Gastroesophageal sphincter (tissue), 4 donors: Measurements from ENCODE around the gene SLX9. TPM values are rescaled to one million over a fixed set of nuclear protein-coding genes. Genes with fewer than 3 reads are reported as not detected.

Experiments
- ATAC-seq: fragments of 150-250 bp; one replicate; pipeline ENCODE4 v1.9.1; 2016; ENCODE audit warnings: mild to moderate bottlenecking, moderate library complexity
- H3K27ac ChIP-seq, 4 donors: fragments of 200-600 bp; sonication (generic) in 3 of 4; 1 replicate in 3 of 4; 2 replicates in 1 of 4; pipeline ENCODE4 v1.5.1; 2016 to 2019
- H3K27me3 ChIP-seq: fragments of 200-600 bp; sonication (generic); one replicate; pipeline ENCODE4 v1.5.1; 2019
- H3K36me3 ChIP-seq, 2 donors: fragments of 200-600 bp; sonication (generic); one replicate each; pipeline ENCODE4 v1.5.1; 2019; ENCODE audit warnings: control low read depth in 1 of 2
- H3K4me1 ChIP-seq, 3 donors: fragments of 200-600 bp; sonication (generic); 1 replicate in 2 of 3; 2 replicates in 1 of 3; pipeline ENCODE4 v1.5.1; 2016 to 2019; ENCODE audit warnings: control low read depth in 2 of 3
- H3K4me3 ChIP-seq, 2 donors: fragments of 200-600 bp; sonication (generic); one replicate each; pipeline ENCODE4 v1.5.1; 2019; ENCODE audit warnings: mild to moderate bottlenecking in 1 of 2, moderate library complexity in 1 of 2
- H3K9me3 ChIP-seq, 3 donors: fragments of 200-600 bp; sonication (generic); one replicate each; pipeline ENCODE4 v1.5.1; 2017 to 2019; ENCODE audit warnings: control low read depth in 2 of 3
- EP300 ChIP-seq: sonication (generic); formaldehyde crosslinking; IDR thresholded peaks from one replicate; pipeline ENCODE4 v1.6.1; 2017; ENCODE audit warnings: antibody characterized with exemption, mild to moderate bottlenecking
- POLR2A ChIP-seq, 2 donors: fragments of 450-650 bp; IDR thresholded peaks; one replicate each; pipeline ENCODE4 v1.6.1; 2017; ENCODE audit warnings: antibody characterized with exemption in 2 of 2, mild to moderate bottlenecking in 2 of 2, moderate library complexity in 1 of 2
- POLR2AphosphoS5 ChIP-seq: sonication (generic); formaldehyde crosslinking; IDR thresholded peaks from one replicate; pipeline ENCODE4 v1.6.1; 2017; ENCODE audit warnings: antibody characterized with exemption
- WGBS, 2 donors: methylation state at CpG; one replicate each; pipeline ENCODE4 v1.1.5; 2018; ENCODE audit warnings: low coverage in 1 of 2; 5-methylcytosine and 5-hydroxymethylcytosine counted together
- total RNA-seq, 4 donors: library from RNA; depleted of rRNA; stranded (reverse); fragments of >200 nt; gene quantifications; one replicate each; pipeline ENCODE4 v1.1.0, GENCODE V29; 2016
- TF ChIP-seq, protein P1 (sequence below), 4 experiments: fragments of 200-600 bp in 2 of 4; fragments of 450-650 bp in 2 of 4; sonication (generic) in 1 of 4; IDR thresholded peaks; one replicate each; pipeline ENCODE4 v1.5.1; 2017 to 2019; ENCODE audit warnings: antibody characterized with exemption in 4 of 4, mild to moderate bottlenecking in 2 of 4, moderate library complexity in 2 of 4

SLX9 gene
- total RNA-seq, 4 donors from 2014 or later: 15.7 to 53.9 (median 36.4) TPM

DNA sequence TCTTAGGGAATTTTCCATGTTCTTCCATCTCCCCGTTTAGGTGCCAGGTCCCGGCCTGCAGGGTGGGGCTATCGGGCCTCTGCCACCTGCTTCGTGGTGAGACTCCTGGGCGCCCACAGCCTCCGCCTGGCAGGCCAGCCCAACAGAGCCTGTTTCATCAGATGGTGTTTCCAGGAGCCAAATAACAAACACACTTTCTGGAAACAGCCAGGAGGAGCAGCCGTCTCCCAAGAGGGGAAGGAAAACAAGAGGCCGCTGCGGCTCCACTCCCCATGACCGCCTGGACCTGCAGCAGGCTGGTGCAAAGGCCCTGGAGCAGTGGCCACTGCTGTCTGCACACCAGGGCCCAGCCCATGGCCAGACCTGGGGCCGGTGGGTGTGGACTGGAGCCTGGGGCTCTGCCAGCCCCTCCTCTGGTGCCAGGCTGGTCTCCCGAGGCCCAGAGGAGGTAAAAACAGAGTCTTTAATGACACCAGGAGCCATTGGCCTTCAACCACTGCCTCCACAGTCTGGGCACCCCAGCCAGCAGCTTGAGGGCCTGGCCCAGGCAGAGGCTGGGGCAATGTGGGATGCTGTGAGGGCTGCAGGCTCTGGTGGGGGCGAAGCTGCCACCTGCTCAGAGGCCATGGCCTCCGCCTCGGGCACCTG lies 55.0 kb downstream of the SLX9 start:
- Histone ChIP-seq H3K4me3 (no peak overlapping the region), H3K27ac (peak overlapping the region; percentile 82 to 94 (median 92)), H3K9me3 (no peaks in the 10 kb centered on the region), H3K27me3 (no peaks in the 10 kb centered on the region), H3K4me1 (peaks cover 5 to 93% (median 51%) of the 10 kb centered on the region in 3 donors), H3K36me3 (no peaks in the 10 kb centered on the region)
- peak; percentile 39 for ATAC-seq
- TF ChIP-seq, protein P1, sequence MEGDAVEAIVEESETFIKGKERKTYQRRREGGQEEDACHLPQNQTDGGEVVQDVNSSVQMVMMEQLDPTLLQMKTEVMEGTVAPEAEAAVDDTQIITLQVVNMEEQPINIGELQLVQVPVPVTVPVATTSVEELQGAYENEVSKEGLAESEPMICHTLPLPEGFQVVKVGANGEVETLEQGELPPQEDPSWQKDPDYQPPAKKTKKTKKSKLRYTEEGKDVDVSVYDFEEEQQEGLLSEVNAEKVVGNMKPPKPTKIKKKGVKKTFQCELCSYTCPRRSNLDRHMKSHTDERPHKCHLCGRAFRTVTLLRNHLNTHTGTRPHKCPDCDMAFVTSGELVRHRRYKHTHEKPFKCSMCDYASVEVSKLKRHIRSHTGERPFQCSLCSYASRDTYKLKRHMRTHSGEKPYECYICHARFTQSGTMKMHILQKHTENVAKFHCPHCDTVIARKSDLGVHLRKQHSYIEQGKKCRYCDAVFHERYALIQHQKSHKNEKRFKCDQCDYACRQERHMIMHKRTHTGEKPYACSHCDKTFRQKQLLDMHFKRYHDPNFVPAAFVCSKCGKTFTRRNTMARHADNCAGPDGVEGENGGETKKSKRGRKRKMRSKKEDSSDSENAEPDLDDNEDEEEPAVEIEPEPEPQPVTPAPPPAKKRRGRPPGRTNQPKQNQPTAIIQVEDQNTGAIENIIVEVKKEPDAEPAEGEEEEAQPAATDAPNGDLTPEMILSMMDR (IDR thresholded peaks at IDR 0.05): peak in 2 of 4 experiments; percentile 29 to 41
- TF ChIP-seq EP300 (no peak), POLR2AphosphoS5 (peak; percentile 58)
- 55% methylated on average over 7 of the region's 15 CpGs; no CpG with 5 or more reads in 1 of the 2 donors for WGBS, 2 donors

DNA sequence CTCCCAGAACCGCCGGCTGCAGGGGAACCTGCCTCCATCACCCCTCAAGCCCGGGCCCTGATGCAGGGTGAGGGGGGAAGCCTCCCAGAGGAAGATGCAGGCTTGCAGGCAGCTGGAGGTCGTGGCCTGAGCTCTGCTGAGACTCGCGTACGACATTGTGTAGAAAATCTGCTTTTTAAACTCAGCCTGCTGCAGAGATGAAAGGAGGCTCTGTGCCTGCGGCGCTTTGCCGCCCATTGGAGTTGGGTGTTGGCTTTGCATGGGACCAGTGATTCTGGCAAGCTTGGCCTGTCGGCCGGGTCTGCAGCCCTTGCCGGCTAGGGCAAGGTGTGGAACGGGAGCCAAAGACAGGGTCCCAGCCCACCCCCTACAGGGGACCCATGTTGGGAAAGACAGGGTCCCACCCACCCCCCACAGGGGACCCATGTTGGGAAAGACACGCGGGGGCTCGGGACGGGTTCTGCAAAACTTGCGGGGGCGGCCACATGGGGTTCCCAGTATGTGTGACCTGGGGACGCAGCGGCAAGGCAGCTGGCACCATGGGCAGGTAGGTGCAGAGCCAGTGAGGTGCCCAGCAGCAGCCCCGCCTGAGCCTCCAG lies 55.6 kb downstream of the SLX9 start:
- TF ChIP-seq POLR2AphosphoS5 (no peak), POLR2A (IDR thresholded peaks at IDR 0.05) (no peak), EP300 (no peak)
- TF ChIP-seq, protein P1 (IDR thresholded peaks at IDR 0.05): no peak

GRCh38 chr21:44996096-44996495 lies 56.3 kb downstream of the SLX9 start:
- TF ChIP-seq, protein P1 (IDR thresholded peaks at IDR 0.05): no peak
- TF ChIP-seq POLR2AphosphoS5: no peak
- TF ChIP-seq EP300: no peak
- TF ChIP-seq POLR2A (IDR thresholded peaks at IDR 0.05): no peak
- ATAC-seq: no peak
- Histone ChIP-seq H3K27me3 (no peaks in the 10 kb centered on the region), H3K36me3 (no peaks in the 10 kb centered on the region), H3K4me1 (peaks cover 5 to 93% (median 38%) of the 10 kb centered on the region in 3 donors), H3K4me3 (no peak overlapping the region), H3K9me3 (no peaks in the 10 kb centered on the region), H3K27ac (peak overlapping the region in 3 of 4 donors; percentile 91 to 94 (median 94))
- no CpG with 5 or more reads among the region's 10 CpGs for WGBS, 2 donors

More for the DNA sequence above, 55.6 kb downstream of the SLX9 start:
- no peak overlapping the region for H3K4me3 ChIP-seq
- H3K27ac ChIP-seq: peak overlapping the region; percentile 21 to 94 (median 92)
- peaks cover 5 to 93% (median 44%) of the 10 kb centered on the region in 3 donors for H3K4me1 ChIP-seq
- no peak for ATAC-seq
- no peaks in the 10 kb centered on the region for H3K9me3 ChIP-seq
- no CpG with 5 or more reads among the region's 23 CpGs for WGBS, 2 donors
- no peaks in the 10 kb centered on the region for H3K36me3 ChIP-seq
- H3K27me3 ChIP-seq: no peaks in the 10 kb centered on the region

- peaks cover 5 to 93% (median 38%) of the 10 kb centered on the region in 3 donors for H3K4me1 ChIP-seq
- H3K36me3 ChIP-seq: no peaks in the 10 kb centered on the region
- TF ChIP-seq, protein P1 (IDR thresholded peaks at IDR 0.05): no peak
- no peak for TF ChIP-seq POLR2A (IDR thresholded peaks at IDR 0.05)
- no peaks in the 10 kb centered on the region for H3K27me3 ChIP-seq
- no peaks in the 10 kb centered on the region for H3K9me3 ChIP-seq
- ATAC-seq: no peak
- 0% methylated on average over 1 of the region's 6 CpGs; no CpG with 5 or more reads in 1 of the 2 donors for WGBS, 2 donors
- H3K27ac ChIP-seq: peak overlapping the region in 3 of 4 donors; percentile 91 to 94 (median 94)
- no peak overlapping the region for H3K4me3 ChIP-seq
These were observed 56.7 kb downstream of the SLX9 start for GRCh38 chr21:44996501-44996921.
